Measurements from ENCODE around the gene KRI1.

KRI1 gene

DNA sequence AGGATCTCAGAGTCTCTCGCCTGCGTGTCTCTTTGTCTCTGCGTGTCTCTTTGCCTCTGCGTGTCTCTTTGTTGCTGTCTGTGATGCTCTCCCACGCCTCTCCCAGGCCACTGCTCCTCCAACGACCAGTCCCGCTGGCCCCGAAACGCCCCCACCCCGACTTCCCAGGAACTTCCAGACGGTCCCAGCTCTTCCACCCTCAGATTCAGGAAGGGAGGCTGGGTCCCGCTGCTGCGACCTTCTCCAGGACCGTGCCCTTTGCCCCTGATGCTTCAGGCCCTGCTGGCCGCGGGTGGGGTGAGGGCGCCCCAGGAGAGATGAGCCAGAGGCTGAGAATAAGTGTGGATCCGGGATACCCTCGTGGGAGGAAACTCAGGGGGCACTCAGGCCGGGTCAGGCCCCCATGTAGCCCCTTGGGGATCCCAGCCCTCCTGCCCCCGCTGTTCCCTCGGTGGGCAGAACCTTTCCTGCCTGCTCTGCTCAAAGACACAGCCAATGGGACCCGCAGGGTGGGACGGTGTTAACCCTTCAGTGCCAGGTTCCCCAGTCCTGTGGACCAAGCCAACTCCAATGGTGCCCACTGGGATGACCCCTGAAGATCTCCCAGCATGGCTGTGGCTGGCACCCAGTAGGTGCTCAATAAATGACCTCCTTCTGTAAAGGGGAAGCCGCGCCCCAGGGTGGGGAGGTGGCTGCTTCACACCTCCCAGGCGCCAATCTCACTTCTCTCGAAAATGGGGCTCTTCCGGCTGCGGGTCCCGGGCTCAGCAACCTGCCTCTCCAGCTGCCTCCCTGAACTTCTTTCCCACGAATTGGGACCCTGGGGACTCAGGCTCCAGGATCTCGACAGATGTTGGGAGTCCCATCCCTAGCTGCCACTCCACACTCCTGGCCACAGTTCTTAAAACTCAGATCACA is 47.1 kb downstream of the KRI1 start:
- no peak for DNase-seq (ENCODE audit: low read depth in 1 of 2, low spot score in 1 of 2)

DNA sequence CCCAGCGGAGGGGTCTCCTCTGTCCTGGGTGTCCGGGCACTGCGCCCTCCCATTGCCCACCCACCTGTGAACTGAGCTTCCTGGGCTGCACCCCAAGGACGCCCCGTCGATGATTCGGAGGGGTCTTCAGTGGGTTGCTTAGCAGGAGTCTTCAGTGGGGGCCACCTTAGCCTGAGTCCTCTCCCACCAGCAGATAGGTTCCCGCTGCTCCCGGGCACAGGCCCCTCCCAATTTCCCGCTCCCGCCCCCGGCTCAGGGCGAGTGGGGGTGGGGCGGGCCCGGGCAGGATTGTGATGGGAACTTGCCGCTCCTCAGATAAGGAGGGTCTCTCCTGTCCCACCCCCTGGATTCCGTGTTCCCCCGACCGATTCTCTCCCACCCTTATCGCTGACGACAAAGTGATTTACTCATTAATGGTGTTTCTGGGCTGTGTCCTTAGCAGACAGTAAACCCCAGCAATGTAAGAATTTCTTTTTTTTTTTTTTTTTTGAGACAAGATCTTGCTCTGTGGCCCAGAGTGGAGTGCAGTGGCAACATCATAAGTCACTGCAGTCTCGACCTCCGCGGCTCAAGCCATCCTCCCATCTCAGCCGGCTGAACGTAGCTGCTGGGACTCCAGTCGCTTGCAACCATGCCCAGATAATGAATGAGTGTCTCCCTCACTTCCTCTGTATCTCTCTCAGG is 47.9 kb downstream of the KRI1 start:
- no peak for DNase-seq (ENCODE audit: low read depth in 1 of 2, low spot score in 1 of 2)

DNA sequence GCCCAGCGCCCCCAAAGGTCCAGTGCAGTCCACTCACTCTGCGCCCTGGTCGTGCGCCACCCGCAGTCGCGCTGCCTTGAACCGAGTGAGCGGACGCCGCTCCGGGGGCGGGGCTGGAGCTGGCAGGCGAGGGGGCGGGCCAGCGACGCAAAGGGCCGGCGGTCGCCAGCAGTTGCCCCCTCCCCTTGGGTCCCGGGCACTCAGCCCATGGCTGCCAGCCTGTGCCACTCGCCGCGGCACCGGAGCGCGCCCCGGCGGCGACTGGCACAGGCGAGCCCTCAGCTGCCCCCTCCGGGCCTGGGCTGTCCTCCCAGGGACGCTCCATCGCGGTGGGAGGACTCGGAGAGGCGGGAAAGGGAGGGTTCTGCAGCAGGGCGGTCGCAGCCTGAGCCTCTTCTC is 48.5 kb downstream of the KRI1 start, which contains the start of gene S1PR5:
S1PR5 (minus strand) TSS at position 87 of the 399 bp plus-strand sequence. CDS start 2,436 bp downstream, outside the sequence.
- DNase-seq (ENCODE audit: low read depth in 1 of 2, low spot score in 1 of 2): no peak

DNA sequence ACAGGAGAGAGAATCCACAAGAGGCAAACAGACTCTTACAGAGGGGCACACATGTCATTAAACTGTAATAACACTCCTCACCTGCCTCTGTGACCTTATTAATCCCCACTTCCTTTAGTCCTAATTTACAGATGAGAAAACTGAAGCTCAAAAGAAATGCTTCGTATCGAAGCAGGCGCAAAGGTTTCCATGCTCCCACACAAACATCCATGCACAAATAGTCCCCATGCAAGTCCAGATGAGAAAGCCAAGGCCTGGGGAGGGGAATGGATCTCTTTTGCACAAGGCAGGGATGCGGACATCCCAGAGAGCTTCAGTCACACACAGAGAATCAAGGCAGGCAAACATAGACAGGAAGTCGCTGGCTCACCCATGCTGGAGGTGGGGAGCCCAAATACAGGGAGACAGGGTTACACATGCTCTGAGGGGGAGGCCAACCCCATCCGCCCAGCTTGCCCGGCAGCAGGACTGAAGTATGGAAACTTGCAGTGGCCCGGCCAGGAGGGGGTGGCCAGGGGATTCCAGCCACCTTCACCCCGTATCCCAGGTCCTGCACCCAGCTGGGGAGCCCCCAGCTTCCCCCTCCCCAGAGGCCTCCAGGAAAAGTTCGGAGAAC is 49.0 kb downstream of the KRI1 start:
- no peak for DNase-seq (ENCODE audit: low read depth in 1 of 2, low spot score in 1 of 2)

DNA sequence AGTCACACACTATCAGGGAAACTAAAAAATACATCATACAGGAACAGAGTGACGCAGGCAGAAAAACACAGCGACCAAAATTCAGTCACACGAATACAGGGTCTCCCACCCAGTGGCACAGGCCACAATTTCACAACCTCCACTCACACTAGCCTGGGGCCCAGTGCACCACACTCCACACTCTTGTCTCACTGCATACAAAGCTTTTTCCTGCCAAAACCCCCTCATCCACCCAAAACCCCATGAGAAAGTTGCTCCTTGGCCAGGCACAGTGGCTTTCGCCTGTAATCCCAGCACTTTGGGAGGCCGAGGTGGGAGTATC is 49.8 kb downstream of the KRI1 start:
- DNase-seq (ENCODE audit: low read depth in 1 of 2, low spot score in 1 of 2): no peak

DNA sequence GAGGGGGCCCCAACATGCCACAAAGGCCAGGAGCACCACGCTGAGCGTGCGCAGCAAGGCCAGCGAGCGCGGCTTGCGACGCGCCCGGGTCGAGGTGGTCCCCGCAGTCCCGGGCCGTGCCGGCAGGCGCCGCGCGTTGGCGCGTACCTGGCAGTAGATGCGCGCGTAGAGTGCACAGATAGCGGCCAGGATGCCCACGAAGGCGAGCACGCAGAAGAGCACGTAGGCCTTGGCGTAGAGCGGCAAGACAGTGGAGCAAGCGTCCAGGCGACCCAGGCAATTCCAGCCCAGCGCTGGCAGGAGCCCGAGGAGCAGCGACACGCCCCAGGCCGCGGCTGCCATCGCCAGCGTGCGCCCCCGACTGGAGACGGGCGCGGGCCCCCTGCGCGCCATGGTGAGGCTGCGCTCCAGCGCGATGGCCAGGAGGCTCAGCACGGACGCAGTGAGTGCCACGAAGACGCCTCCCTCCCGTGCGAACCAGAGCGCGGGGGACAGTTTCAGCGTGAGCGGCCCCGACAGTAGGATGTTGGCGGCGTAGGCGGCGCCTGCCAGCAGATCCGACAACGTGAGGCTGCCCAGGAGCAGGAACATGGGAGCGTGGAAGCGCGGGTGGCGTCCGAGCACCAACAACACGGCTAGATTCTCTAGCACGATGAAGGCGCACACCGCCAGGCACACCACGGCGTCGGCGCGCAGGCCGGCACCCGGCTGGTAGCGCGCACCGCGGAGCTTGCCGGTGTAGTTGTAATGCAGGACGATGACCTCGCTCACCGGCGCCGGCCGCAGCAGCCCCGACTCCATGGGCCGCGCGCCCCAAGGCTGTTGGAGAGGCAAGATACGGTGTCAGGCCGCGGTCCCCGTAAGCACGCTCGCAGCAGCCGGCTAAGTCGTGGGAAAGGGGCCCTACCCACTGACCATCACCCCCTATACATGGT is 51.3 kb downstream of the KRI1 start:
- no peak for DNase-seq (ENCODE audit: low read depth in 1 of 2, low spot score in 1 of 2)

DNA sequence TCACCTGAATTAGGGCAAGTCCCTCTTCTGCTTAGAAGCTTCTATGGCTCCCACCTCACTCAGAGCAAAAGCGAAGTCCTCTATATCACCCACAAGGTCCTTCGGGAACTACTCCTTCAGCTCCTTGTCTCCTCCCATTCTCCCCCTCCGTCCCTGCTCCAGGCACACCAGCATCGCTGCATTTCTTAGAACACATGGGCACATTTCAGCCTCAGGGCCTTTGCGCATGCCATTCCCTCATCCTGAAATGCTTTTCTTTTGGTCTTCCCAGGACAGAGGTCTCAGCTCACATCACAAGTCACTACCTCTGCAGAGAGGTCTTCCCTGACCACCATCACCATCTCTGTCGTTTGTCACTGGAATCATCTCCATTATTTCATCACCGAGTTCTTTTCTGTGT is 52.6 kb downstream of the KRI1 start:
- DNase-seq (ENCODE audit: low read depth in 1 of 2, low spot score in 1 of 2): no peak

DNA sequence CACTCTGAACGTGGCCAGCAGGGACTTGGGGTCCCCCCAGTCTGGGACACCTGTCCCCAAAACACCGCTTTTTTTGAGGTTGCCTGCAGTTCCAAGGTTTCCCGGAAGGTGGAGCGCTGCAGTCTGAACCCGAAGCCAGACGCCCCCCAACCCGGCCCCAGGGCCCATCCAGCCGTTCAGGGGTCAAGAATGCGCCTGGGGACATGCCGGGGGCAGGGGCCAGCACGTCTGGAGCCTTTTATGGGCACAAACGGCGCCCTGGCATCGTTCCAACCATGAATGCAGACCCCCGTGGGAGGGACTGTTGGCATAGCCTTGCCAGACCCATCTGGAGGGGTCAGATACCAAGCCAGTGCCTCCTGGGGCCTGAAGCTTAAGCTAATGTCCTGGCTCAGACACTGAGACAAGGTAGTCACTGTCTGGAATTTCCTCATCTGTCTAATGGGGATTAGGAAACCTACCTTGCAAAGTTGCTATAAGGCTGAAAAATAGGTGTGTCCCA is 55.5 kb downstream of the KRI1 start:
- DNase-seq (ENCODE audit: low read depth in 1 of 2, low spot score in 1 of 2): no peak

DNA sequence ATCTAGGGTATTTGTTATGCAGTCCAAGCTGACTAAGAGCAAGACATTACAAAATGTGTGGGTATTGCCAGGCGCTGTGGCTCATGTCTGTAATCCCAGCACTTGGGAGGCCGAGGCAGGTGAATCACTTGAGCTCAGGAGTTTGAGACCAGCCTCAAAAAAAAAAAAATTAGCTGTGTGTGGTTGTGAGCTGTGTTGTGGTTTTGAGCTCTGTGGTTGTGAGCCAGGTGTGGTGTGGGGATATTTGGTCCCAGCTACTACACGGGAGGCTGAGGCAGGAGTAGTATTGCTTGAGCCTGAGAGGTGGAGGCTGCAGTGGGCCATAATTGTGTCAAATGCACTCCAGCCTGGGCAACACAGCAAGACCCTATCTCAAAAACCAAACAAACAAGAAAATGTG is 57.1 kb downstream of the KRI1 start:
- DNase-seq (ENCODE audit: low read depth in 1 of 2, low spot score in 1 of 2): no peak

DNA sequence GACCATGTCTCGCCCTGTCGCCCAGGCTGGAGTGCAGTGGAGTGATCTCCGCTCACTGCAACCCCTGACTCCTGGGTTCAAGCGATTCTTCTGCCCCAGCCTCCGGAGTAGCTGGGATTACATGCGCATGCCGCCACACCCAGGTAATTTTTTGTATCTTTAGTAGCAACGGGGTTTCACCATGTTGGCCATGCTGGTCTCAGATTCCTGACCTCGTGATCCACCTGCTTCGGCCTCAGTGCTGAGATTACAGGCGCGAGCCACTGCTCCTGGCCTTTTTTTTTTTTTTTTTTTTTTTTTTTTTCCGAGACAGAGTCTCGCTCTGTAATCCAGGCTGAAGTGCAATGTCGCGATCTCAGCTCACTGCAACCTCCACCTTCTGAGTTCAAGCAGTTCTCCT is 57.8 kb downstream of the KRI1 start:
- DNase-seq (ENCODE audit: low read depth in 1 of 2, low spot score in 1 of 2): no peak

DNA sequence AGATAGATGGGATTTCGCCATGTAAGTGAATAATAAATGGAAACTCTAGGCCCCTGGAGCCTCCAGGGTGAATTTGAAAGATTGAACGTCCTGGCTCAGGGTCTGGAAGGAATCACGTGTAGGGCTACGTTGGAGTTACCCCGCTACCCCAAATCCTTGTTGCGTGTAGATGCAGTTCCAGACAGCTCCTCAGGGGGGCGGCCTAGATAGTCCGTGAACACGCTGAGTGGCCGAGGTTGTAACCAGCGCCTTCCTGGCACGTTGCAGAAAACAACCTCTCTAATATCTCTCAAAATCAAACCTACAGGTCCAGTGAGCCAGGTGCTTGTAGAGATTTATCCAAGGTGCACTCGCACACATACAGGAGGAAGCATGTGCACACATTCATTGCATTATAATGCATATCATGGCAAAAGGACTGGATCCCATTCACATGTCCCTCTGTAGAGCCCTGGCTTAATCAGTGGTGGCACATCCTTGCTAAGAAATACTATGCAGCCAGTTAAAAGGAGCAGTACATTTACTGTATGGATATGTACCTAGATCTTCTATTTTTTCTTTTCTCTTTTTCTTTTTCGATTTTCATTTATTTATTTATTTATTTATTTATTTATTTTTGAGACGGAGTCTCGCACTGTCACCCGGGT is 60.1 kb downstream of the KRI1 start:
- peak; percentile 62 to 76 for DNase-seq (ENCODE audit: low read depth in 1 of 2, low spot score in 1 of 2)
